HL-60 (cell line): Measurements from ENCODE around the gene ZP4.

Experiments
- DNase-seq, 2 experiments: peaks; one replicate each; pipeline ENCODE4 v3.0.0-alpha.2; 2010 to 2020; ENCODE audit warnings: low read depth in 1 of 2, low spot score in 1 of 2
- H3K27ac ChIP-seq: fragments of 250-450 bp; sonication (Bioruptor Pico); replicated peaks from 2 replicates; pipeline ENCODE4 v1.5.1; 2020; ENCODE audit warnings: mild to moderate bottlenecking, moderate library complexity
- H3K27me3 ChIP-seq: fragments of 250-450 bp; sonication (Bioruptor Pico); 2 replicates; pipeline ENCODE4 v1.5.1; 2021; ENCODE audit warnings: mild to moderate bottlenecking, moderate library complexity; ENCODE audit not compliant: insufficient read depth, poor library complexity, severe bottlenecking
- H3K4me3 ChIP-seq: replicated peaks from 2 replicates; pipeline ENCODE4 v1.5.1; 2011; ENCODE audit warnings: mild to moderate bottlenecking, control low read depth, low read length; ENCODE audit not compliant: insufficient read depth
- GABPA ChIP-seq: IDR thresholded peaks from 2 replicates; pipeline ENCODE4 v1.6.1; 2012; ENCODE audit warnings: low read depth
- POLR2AphosphoS5 ChIP-seq: IDR thresholded peaks from 2 replicates; pipeline ENCODE4 v1.6.1; 2012; ENCODE audit warnings: low read depth
- SPI1 ChIP-seq: IDR thresholded peaks from 2 replicates; pipeline ENCODE4 v1.6.1; 2012; ENCODE audit warnings: low read depth, mild to moderate bottlenecking, borderline replicate concordance
- TF ChIP-seq, protein P1 (sequence below): IDR thresholded peaks from 2 replicates; pipeline ENCODE4 v1.6.1; 2012; ENCODE audit warnings: low read depth; ENCODE audit not compliant: insufficient replicate concordance
- TF ChIP-seq, protein P2 (sequence below): IDR thresholded peaks from one replicate; pipeline ENCODE4 v1.5.1; 2011; ENCODE audit warnings: low read length, control low read depth, inconsistent platforms; ENCODE audit not compliant: insufficient read depth

ZP4 gene

DNA sequence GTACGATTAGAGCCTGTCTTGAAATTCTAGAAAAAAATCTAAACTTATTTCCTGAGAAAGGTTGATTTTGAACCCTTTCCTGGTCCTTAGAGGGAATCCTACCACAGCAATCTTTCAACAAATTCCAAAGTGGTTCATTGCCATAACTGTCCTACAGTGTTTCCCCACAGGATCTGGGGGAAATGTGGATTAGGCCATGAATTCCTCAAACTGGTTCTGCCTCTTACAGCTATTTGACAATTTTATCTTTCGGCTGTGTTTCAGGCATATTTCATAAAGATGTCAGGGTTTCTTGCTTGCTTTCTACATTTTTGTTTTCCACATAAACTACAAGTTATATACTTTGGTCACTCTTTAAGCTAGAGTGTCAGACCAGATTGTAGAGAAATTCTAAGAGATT is 544 bp upstream of the ZP4 start:
- H3K27ac ChIP-seq, result no peak overlapping the region
- DNase-seq, result no peak
- TF ChIP-seq, protein P1, sequence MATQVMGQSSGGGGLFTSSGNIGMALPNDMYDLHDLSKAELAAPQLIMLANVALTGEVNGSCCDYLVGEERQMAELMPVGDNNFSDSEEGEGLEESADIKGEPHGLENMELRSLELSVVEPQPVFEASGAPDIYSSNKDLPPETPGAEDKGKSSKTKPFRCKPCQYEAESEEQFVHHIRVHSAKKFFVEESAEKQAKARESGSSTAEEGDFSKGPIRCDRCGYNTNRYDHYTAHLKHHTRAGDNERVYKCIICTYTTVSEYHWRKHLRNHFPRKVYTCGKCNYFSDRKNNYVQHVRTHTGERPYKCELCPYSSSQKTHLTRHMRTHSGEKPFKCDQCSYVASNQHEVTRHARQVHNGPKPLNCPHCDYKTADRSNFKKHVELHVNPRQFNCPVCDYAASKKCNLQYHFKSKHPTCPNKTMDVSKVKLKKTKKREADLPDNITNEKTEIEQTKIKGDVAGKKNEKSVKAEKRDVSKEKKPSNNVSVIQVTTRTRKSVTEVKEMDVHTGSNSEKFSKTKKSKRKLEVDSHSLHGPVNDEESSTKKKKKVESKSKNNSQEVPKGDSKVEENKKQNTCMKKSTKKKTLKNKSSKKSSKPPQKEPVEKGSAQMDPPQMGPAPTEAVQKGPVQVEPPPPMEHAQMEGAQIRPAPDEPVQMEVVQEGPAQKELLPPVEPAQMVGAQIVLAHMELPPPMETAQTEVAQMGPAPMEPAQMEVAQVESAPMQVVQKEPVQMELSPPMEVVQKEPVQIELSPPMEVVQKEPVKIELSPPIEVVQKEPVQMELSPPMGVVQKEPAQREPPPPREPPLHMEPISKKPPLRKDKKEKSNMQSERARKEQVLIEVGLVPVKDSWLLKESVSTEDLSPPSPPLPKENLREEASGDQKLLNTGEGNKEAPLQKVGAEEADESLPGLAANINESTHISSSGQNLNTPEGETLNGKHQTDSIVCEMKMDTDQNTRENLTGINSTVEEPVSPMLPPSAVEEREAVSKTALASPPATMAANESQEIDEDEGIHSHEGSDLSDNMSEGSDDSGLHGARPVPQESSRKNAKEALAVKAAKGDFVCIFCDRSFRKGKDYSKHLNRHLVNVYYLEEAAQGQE, result no peak
- no peak for TF ChIP-seq SPI1

DNA sequence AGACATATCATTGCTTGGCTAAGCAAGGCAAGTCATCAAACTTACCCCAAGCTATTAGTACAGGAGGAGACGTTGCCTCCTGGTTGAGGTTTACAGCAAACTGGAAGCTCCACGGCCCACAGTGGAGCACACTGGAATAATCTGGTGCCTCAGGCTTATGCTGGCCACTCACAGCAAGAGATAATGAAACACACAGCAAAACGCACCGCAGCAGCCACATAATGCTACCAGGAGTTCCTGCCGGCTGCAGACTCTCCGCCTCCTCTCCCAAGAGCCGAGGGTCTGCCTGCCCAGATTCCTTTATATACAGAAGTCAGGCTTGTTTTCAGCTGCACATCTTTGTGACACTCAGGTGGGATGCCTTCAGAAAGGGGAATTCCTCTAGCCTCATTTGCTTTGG is 306 bp downstream of the ZP4 start:
- no peak for DNase-seq
- TF ChIP-seq SPI1 (no peak), GABPA (no peak), POLR2AphosphoS5 (no peak)
- TF ChIP-seq, protein P1, result no peak
- TF ChIP-seq, protein P2, sequence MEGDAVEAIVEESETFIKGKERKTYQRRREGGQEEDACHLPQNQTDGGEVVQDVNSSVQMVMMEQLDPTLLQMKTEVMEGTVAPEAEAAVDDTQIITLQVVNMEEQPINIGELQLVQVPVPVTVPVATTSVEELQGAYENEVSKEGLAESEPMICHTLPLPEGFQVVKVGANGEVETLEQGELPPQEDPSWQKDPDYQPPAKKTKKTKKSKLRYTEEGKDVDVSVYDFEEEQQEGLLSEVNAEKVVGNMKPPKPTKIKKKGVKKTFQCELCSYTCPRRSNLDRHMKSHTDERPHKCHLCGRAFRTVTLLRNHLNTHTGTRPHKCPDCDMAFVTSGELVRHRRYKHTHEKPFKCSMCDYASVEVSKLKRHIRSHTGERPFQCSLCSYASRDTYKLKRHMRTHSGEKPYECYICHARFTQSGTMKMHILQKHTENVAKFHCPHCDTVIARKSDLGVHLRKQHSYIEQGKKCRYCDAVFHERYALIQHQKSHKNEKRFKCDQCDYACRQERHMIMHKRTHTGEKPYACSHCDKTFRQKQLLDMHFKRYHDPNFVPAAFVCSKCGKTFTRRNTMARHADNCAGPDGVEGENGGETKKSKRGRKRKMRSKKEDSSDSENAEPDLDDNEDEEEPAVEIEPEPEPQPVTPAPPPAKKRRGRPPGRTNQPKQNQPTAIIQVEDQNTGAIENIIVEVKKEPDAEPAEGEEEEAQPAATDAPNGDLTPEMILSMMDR, result no peak
- no peak overlapping the region for H3K4me3 ChIP-seq
- no peaks in the 10 kb centered on the region for H3K27me3 ChIP-seq
- H3K27ac ChIP-seq, result no peak overlapping the region

More for the DNA sequence above, 544 bp upstream of the ZP4 start:
- H3K4me3 ChIP-seq, result no peak overlapping the region
- no peaks in the 10 kb centered on the region for H3K27me3 ChIP-seq

DNA sequence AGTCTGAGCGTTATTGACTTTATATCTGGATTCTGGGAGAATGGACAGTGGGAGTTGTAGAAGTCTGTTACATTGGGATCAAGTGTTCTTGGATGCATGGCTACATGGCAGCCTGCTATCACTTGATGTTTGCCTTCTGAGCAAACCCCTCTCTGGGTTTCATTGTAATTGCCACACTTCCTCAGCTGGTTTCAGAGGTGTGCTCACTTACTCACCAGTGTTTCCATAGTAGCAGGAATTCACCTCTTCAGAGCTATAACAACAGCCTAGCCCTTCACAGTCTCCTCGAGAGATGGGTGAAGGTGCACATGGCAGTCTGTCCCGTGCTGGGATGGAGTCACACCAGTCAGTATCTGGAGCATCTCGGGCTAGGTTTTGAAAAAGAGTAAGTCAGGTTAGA is 2.6 kb downstream of the ZP4 start:
- H3K27ac ChIP-seq, result no peak overlapping the region
- TF ChIP-seq, protein P1, result no peak
- TF ChIP-seq GABPA (no peak), POLR2AphosphoS5 (no peak), SPI1 (no peak)
- TF ChIP-seq, protein P2, result no peak
- H3K27me3 ChIP-seq, result no peaks in the 10 kb centered on the region
- no peak for DNase-seq
- no peak overlapping the region for H3K4me3 ChIP-seq

DNA sequence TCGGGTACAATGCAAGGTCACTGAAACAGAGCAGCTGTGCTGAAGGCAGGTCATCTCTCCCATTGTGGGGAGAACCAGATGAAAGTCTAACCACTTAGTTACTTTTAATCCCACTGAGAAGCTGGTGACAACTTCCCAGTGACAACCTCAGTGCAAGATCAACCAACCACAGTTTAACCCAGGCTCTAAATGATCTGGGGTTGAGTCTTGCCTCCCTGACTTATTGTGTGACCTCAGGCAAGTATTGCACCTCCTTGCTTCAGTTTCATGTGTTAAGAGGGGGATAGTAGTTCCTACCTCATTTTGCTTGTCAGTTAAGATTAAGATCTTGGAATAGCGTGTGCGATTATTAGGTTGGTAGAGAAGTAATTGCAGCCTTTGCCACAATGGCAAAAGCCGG is 3.2 kb downstream of the ZP4 start:
- H3K27me3 ChIP-seq, result peaks cover 2% of the 10 kb centered on the region
- no peak overlapping the region for H3K4me3 ChIP-seq
- no peak overlapping the region for H3K27ac ChIP-seq
- TF ChIP-seq GABPA, result no peak
- no peak for TF ChIP-seq SPI1
- TF ChIP-seq, protein P1, result no peak
- TF ChIP-seq, protein P2, result no peak
- no peak for TF ChIP-seq POLR2AphosphoS5
- no peak for DNase-seq
